Muscle of back (tissue), 11 donors: Measurements from ENCODE around the gene RNF220. TPM values are rescaled to one million over a fixed set of nuclear protein-coding genes. Genes with fewer than 3 reads are reported as not detected.

Source experiments
- DNase-seq, 3 donors: peaks; one replicate each; pipeline versions ENCODE4 v3.0.0 to v3.0.0-alpha.2; 2013
- polyA plus RNA-seq, 10 donors: library from polyadenylated mRNA; unstranded; fragments of 120-200 nt; gene quantifications; one replicate each; pipeline ENCODE4 v1.2.1, GENCODE V29; 2013; ENCODE audit not compliant: insufficient read length in 10 of 10

The RNF220 gene
- polyA plus RNA-seq, 10 donors: 42.6 to 70.8 (median 54.1) TPM

GRCh38 chr1:44521378-44522080 is 116.5 kb downstream of the RNF220 start:
- DNase-seq: no peak

- no peak for DNase-seq
Measured at GRCh38 chr1:44523593-44524591, 118.8 kb downstream of the RNF220 start.

GRCh38 chr1:44524655-44525500 is 119.8 kb downstream of the RNF220 start:
- no peak for DNase-seq

- DNase-seq: no peak
Measured at GRCh38 chr1:44526295-44527073, 121.4 kb downstream of the RNF220 start.

- no peak for DNase-seq
Measured at GRCh38 chr1:44531785-44532566, 126.9 kb downstream of the RNF220 start.

- DNase-seq: no peak
Measured at GRCh38 chr1:44532567-44532944, 127.5 kb downstream of the RNF220 start.

- no peak for DNase-seq
Measured at GRCh38 chr1:44534771-44535170, 129.7 kb downstream of the RNF220 start.

- DNase-seq: no peak
Measured at GRCh38 chr1:44536357-44537209, 131.5 kb downstream of the RNF220 start.

GRCh38 chr1:44537538-44537937 is 132.5 kb downstream of the RNF220 start:
- no peak for DNase-seq

- DNase-seq: no peak
Measured at GRCh38 chr1:44537956-44538355, 132.9 kb downstream of the RNF220 start.

- peak in 1 of 3 donors; percentile 19 for DNase-seq
Measured at GRCh38 chr1:44539991-44540730, 135.1 kb downstream of the RNF220 start.

GRCh38 chr1:44542420-44543063 is 137.5 kb downstream of the RNF220 start:
- DNase-seq: no peak

- DNase-seq: peak in 1 of 3 donors; percentile 13
Measured at GRCh38 chr1:44543064-44543744, 138.1 kb downstream of the RNF220 start.

GRCh38 chr1:44543786-44544185 is 138.7 kb downstream of the RNF220 start:
- DNase-seq: no peak

- no peak for DNase-seq
Measured at GRCh38 chr1:44544960-44545359, 139.9 kb downstream of the RNF220 start.

- no peak for DNase-seq
Measured at GRCh38 chr1:44545961-44546360, 140.9 kb downstream of the RNF220 start.

- DNase-seq: no peak
Measured at GRCh38 chr1:44546403-44547053, 141.5 kb downstream of the RNF220 start.
